A549 treated with AZD2906 at 1 μM for 4 hours (cell line): Measurements from ENCODE around the gene RPGR. TPM values are rescaled to one million over a fixed set of nuclear protein-coding genes. Genes with fewer than 3 reads are reported as not detected.

Experiments used
- total RNA-seq: library from RNA; stranded (reverse); fragments of 200-300 nt; extraction: Qiagen RNA extraction; gene quantifications from 5 replicates; pipeline ENCODE4 v1.2.3, GENCODE V29; 2022

RPGR gene, protein sequence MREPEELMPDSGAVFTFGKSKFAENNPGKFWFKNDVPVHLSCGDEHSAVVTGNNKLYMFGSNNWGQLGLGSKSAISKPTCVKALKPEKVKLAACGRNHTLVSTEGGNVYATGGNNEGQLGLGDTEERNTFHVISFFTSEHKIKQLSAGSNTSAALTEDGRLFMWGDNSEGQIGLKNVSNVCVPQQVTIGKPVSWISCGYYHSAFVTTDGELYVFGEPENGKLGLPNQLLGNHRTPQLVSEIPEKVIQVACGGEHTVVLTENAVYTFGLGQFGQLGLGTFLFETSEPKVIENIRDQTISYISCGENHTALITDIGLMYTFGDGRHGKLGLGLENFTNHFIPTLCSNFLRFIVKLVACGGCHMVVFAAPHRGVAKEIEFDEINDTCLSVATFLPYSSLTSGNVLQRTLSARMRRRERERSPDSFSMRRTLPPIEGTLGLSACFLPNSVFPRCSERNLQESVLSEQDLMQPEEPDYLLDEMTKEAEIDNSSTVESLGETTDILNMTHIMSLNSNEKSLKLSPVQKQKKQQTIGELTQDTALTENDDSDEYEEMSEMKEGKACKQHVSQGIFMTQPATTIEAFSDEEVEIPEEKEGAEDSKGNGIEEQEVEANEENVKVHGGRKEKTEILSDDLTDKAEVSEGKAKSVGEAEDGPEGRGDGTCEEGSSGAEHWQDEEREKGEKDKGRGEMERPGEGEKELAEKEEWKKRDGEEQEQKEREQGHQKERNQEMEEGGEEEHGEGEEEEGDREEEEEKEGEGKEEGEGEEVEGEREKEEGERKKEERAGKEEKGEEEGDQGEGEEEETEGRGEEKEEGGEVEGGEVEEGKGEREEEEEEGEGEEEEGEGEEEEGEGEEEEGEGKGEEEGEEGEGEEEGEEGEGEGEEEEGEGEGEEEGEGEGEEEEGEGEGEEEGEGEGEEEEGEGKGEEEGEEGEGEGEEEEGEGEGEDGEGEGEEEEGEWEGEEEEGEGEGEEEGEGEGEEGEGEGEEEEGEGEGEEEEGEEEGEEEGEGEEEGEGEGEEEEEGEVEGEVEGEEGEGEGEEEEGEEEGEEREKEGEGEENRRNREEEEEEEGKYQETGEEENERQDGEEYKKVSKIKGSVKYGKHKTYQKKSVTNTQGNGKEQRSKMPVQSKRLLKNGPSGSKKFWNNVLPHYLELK
- 13.8 to 17.9 TPM (median 14.7 TPM) in 5 replicates for total RNA-seq

DNA sequence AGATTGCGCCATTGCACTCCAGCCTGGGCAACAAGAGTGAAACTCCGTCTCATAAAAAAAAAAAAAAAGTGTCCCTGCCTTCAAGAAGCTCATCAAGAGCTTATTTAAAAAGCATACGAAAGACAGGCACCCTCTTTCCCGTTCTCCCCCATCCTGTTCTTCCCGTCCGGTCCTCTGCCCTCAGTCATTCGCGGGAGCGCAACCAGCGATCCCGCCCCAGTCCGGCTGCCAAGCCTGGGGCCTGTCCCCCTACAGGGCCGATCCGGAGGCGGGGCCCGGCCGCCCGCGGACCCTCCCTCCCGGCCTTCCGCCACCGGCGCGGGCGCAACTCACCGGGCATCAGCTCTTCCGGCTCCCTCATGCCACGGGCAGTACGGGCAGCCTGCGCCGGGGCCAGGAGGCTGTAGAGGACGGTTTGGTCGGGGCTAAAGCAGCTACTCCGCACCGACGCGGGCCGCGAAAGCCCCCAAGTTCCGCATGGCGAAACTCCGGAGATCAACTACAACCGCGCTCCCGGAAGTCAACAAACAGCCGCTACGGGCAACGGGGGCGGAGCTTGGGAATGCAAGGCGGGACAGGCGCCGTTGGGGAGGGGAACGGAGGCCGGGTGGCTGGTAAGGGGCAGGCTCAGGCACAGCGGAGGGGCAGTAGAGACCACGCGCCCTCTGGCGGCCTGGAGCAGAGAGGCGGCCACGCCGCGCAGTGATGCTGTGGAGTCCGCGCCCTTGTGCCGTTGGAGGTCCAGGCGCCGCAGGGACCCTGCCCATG, at the start of gene RPGR:
Gene RPGR (minus strand): TSS at position 503 of the 768 bp plus-strand sequence. CDS start 142 bp downstream, at position 361.

DNA sequence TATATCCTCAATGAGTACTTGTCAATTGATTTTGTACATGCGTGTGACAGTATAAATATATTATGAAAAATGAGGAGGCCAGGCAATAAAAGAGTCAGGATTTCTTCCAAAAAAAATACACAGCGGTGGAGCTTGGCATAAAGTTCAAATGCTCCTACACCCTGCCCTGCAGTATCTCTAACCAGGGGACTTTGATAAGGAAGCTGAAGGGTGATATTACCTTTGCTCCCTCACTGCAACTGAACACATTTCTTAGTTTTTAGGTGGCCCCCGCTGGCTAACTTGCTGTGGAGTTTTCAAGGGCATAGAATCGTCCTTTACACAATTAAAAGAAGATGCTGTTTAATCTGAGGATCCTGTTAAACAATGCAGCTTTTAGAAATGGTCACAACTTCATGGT, 25.1 kb upstream of the RPGR start, which contains the start of gene OTC:
Gene OTC (plus strand): TSS at position 243 of the 400 bp plus-strand sequence. CDS start 93 bp downstream, at position 336.

DNA sequence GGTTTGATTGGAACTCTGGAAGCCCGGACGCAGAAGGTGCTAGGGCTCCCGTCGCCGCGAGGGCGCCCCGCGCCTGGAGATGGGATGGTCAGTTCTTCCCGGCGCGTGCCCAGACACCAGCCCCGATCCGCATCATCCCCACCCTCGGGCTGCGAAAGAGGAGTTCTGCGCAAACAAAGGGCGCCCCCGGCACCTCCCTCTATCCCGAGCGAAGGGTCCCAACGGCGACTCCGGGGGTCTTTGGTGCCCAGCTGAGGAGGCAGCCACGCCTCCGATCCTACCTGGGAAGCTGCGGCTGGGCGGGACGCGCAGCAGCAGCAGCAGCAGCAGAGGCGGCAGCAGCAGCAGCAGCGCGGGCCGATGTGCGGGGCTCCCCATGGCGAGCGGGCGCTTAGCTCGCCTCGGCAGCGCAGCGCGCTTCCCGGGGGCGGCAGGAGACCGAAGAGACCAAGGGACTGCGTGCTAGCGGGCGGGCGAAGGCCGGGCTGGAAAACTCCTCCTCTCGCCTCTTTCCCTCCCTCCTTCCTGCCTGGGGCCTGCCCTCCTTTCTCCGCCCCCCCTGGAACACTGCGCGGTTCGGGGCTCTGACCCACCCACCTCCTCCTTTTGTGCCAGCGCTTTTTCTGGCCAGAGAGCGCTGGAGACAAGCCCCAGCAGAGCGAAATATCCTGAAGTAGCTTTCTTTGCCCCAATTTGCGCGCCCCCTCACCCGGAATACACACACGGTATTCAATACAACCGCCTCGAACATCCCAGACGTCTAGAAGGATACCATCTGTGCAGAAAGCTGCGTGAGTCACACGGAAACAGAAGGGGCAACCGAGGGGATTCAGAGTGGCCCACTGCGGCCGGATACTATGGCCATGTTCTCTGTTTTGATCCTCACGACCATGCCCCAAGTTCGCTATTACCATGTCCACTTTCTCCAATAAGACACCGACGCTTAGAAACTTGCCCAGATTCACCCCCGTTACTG, 106.6 kb downstream of the RPGR start, which contains the start of gene SRPX:
Gene SRPX (minus strand): TSS at position 457 of the 976 bp plus-strand sequence. CDS start 79 bp downstream, at position 378.

Other genes with a start within 250 kb of the RPGR start
- 8.4 to 10.7 TPM (median 9.9 TPM) in 5 replicates for gene SRPX, start 106.6 kb downstream of the RPGR start, total RNA-seq
- gene OTC, start 25.1 kb upstream of the RPGR start, total RNA-seq = not detected in 5 replicates
- gene TSPAN7, start 234.0 kb upstream of the RPGR start, total RNA-seq = 2.0 to 3.0 TPM (median 2.7 TPM) in 5 replicates